PC-9 (cell line): Measurements from ENCODE around the gene ISG15. TPM values are rescaled to one million over a fixed set of nuclear protein-coding genes. Genes with fewer than 3 reads are reported as not detected.

ENCODE experiments used
- BruUV-seq: library from RNA; stranded (reverse); fragments of 400-500 nt; replicated peaks from 2 replicates; lab custom pipeline; 2021; lab: Mats Ljungman, UMichigan
- CTCF ChIA-PET: fragments of 300-600 bp; sonication (Branson Sonifier 250); formaldehyde crosslinking; loops from one replicate; lab custom pipeline; 2022; ENCODE audit warnings: antibody characterized with exemption; lab: Charles Lee
- POLR2A ChIA-PET: fragments of 300-600 bp; sonication (Branson Sonifier 250); formaldehyde crosslinking; loops from one replicate; lab custom pipeline; 2022; ENCODE audit warnings: antibody characterized with exemption; ENCODE audit not compliant: unreplicated experiment; lab: Charles Lee
- DNase-seq, 2 experiments: peaks; one replicate each; pipeline versions ENCODE4 v3.0.0 to v3.0.0-alpha.2; 2015 to 2022; ENCODE audit warnings: mixed read lengths in 1 of 2
- H2AFZ ChIP-seq: fragments of 200-600 bp; sonication (generic); 2 replicates; pipeline ENCODE4 v1.8.1; 2017; ENCODE audit warnings: antibody characterized with exemption
- H3F3A ChIP-seq: fragments of 200-600 bp; sonication (generic); 2 replicates; pipeline ENCODE4 v1.8.1; 2017; ENCODE audit warnings: antibody characterized with exemption, mild to moderate bottlenecking, low read depth; ENCODE audit not compliant: insufficient read depth
- H3K27ac ChIP-seq: fragments of 200-600 bp; sonication (generic); 2 replicates; pipeline ENCODE4 v1.6.1; 2016; ENCODE audit warnings: mixed run types
- H3K27me3 ChIP-seq: fragments of 200-600 bp; sonication (generic); 2 replicates; pipeline ENCODE4 v1.6.1; 2016; ENCODE audit warnings: low read depth, mixed run types; ENCODE audit not compliant: insufficient read depth
- H3K36me3 ChIP-seq: fragments of 200-600 bp; sonication (generic); 2 replicates; pipeline ENCODE4 v1.6.1; 2016; ENCODE audit warnings: low read depth, mixed run types
- H3K4me1 ChIP-seq: fragments of 200-600 bp; sonication (generic); replicated peaks from 2 replicates; pipeline ENCODE4 v1.6.1; 2016; ENCODE audit warnings: mixed run types; ENCODE audit not compliant: insufficient read depth
- H3K4me2 ChIP-seq: fragments of 200-600 bp; sonication (generic); 2 replicates; pipeline ENCODE4 v1.6.1; 2017; ENCODE audit warnings: mixed run types
- H3K4me3 ChIP-seq: fragments of 200-600 bp; sonication (generic); 2 replicates; pipeline ENCODE4 v1.6.1; 2016; ENCODE audit warnings: mixed run types
- H3K79me2 ChIP-seq: fragments of 200-600 bp; sonication (generic); 2 replicates; pipeline ENCODE4 v1.6.1; 2017; ENCODE audit warnings: low read depth, mixed run types
- H3K9me2 ChIP-seq: fragments of 200-600 bp; sonication (generic); 2 replicates; pipeline ENCODE4 v1.8.1; 2017; ENCODE audit warnings: mild to moderate bottlenecking; ENCODE audit not compliant: insufficient read depth
- H3K9me3 ChIP-seq: fragments of 200-600 bp; sonication (generic); 2 replicates; pipeline ENCODE4 v1.8.1; 2016; ENCODE audit warnings: low read depth; ENCODE audit not compliant: insufficient read depth
- H4K20me1 ChIP-seq: fragments of 200-600 bp; sonication (generic); 2 replicates; pipeline ENCODE4 v1.8.1; 2017; ENCODE audit not compliant: insufficient read depth
- CTCF ChIP-seq: fragments of 200-600 bp; sonication (generic); conservative IDR thresholded peaks from 2 replicates; pipeline ENCODE4 v1.6.1; 2017; ENCODE audit warnings: mixed run types, antibody characterized with exemption, mild to moderate bottlenecking, moderate library complexity
- EZH2 ChIP-seq: fragments of 200-600 bp; sonication (generic); IDR thresholded peaks from 2 replicates; pipeline ENCODE4 v1.8.0; 2017; ENCODE audit warnings: antibody characterized with exemption, low read depth
- intact Hi-C: fragments of 100-400 bp; cut with micrococcal nuclease; formaldehyde crosslinking; loops from one replicate; pipeline ENCODE4 v1.10.0; 2022; ENCODE audit not compliant: unreplicated experiment
- total RNA-seq: library from RNA; stranded (reverse); gene quantifications from 2 replicates; pipeline ENCODE4 v1.2.3, GENCODE V29; 2021

ISG15 gene
- total RNA-seq, 1 experiment from 2014 or later = 20.9 TPM

GRCh38 chr1:980602-981395, 32.5 kb upstream of the ISG15 start:
- TF ChIP-seq EZH2 = no peak
- no peak for TF ChIP-seq CTCF
- intact Hi-C loops = loop anchor here (5.0 to 10.0 kb wide), 2 partner anchors 254 to 312 kb away; partner anchors contain the start of genes B3GALT6 and SDF4
- ChIA-PET CTCF (interaction anchor here (0.6 kb wide), 1 partner anchor 47 kb away, joined by 3 read pairs; no protein-coding TSS in a partner anchor), POLR2A (no interaction called here)
- no peaks in the 10 kb centered on the region for H3K9me2 ChIP-seq
- no peaks in the 10 kb centered on the region for H3K36me3 ChIP-seq
- H3K4me2 ChIP-seq = no peak overlapping the region
- peaks cover 27% of the 10 kb centered on the region for H3F3A ChIP-seq
- no peak for DNase-seq
- no peaks in the 10 kb centered on the region for H3K9me3 ChIP-seq
- H3K4me3 ChIP-seq = no peak overlapping the region
- no peaks in the 10 kb centered on the region for H3K27me3 ChIP-seq
- peaks cover under 1% of the 10 kb centered on the region; the same call in 1 of the 2 replicates for H3K4me1 ChIP-seq
- H3K27ac ChIP-seq = no peak overlapping the region
- H3K79me2 ChIP-seq = no peaks in the 10 kb centered on the region
- H4K20me1 ChIP-seq = no peaks in the 10 kb centered on the region
- H2AFZ ChIP-seq = no peak overlapping the region
- BruUV-seq = no TSS peak

DNA sequence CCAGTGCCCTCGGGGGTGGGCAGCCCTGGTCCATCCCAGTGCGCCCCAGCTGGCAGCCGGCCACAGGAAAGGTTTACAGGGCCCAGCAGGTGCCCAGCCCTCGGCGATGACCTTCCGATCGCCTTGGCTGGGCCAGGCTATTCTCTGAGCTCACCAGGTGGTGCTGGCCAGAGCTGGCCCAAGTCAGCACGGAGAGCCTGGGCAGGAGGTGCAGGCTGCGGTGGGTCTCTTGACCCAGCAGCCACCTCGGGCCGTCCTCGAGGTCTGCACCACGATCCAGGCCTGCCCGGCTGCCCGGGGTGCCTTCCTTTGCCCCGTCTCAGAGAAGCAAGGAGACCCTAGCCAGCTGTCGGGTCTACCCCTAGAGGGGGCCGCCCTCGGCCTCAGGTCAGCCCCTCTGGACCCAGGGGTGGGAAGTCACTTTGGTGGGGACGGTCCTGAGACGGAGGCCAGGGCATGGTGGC, 31.8 kb upstream of the ISG15 start:
- POLR2A ChIA-PET = no interaction called here

More for the DNA sequence above, 31.8 kb upstream of the ISG15 start:
- TF ChIP-seq EZH2 = no peak
- no peak for TF ChIP-seq CTCF
- Histone ChIP-seq H3K4me2 (no peak overlapping the region), H3K27ac (no peak overlapping the region), H3F3A (peaks cover 21% of the 10 kb centered on the region; the same call in 1 of the 2 replicates), H3K27me3 (no peaks in the 10 kb centered on the region), H3K4me1 (no peaks in the 10 kb centered on the region), H3K9me2 (no peaks in the 10 kb centered on the region), H4K20me1 (no peaks in the 10 kb centered on the region), H2AFZ (no peak overlapping the region), H3K79me2 (no peaks in the 10 kb centered on the region), H3K9me3 (no peaks in the 10 kb centered on the region), H3K36me3 (no peaks in the 10 kb centered on the region), H3K4me3 (no peak overlapping the region)
- no peak for DNase-seq
- CTCF ChIA-PET = interaction anchor here (0.6 kb wide), 1 partner anchor 48 kb away, joined by 3 read pairs; no protein-coding TSS in a partner anchor
- BruUV-seq = no TSS peak
- intact Hi-C loops = loop anchor here (5.0 to 10.0 kb wide), 2 partner anchors 253 to 311 kb away; partner anchors contain the start of genes B3GALT6 and SDF4
